GM13977 (cell line): ENCODE measurements around the gene DMXL2.

ENCODE experiments used
- DNase-seq: peaks from one replicate; pipeline ENCODE4 v3.0.0; 2012; ENCODE audit warnings: low spot score
- in situ Hi-C: fragments of 300-500 bp; cut with MboI; formaldehyde crosslinking; loops from one replicate; pipeline ENCODE4 v1.12.0; 2022; ENCODE audit warnings: low sequenced_read_pairs, low pct_unique_long_range_greater_than_20kb, mixed read lengths, inconsistent platforms; ENCODE audit not compliant: unreplicated experiment
- TF ChIP-seq, protein P1 (sequence below): IDR thresholded peaks from 2 replicates; pipeline ENCODE4 v1.5.1; 2012; ENCODE audit warnings: mild to moderate bottlenecking, control low read depth; ENCODE audit not compliant: insufficient read depth; ENCODE audit errors: extremely low read depth, missing control alignments

DMXL2 gene

GRCh38 chr15:51497806-51498205 lies 124.8 kb downstream of the DMXL2 start:
- TF ChIP-seq, protein P1, sequence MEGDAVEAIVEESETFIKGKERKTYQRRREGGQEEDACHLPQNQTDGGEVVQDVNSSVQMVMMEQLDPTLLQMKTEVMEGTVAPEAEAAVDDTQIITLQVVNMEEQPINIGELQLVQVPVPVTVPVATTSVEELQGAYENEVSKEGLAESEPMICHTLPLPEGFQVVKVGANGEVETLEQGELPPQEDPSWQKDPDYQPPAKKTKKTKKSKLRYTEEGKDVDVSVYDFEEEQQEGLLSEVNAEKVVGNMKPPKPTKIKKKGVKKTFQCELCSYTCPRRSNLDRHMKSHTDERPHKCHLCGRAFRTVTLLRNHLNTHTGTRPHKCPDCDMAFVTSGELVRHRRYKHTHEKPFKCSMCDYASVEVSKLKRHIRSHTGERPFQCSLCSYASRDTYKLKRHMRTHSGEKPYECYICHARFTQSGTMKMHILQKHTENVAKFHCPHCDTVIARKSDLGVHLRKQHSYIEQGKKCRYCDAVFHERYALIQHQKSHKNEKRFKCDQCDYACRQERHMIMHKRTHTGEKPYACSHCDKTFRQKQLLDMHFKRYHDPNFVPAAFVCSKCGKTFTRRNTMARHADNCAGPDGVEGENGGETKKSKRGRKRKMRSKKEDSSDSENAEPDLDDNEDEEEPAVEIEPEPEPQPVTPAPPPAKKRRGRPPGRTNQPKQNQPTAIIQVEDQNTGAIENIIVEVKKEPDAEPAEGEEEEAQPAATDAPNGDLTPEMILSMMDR: no peak
- no peak for DNase-seq
- in situ Hi-C loops: no loop called here

DNA sequence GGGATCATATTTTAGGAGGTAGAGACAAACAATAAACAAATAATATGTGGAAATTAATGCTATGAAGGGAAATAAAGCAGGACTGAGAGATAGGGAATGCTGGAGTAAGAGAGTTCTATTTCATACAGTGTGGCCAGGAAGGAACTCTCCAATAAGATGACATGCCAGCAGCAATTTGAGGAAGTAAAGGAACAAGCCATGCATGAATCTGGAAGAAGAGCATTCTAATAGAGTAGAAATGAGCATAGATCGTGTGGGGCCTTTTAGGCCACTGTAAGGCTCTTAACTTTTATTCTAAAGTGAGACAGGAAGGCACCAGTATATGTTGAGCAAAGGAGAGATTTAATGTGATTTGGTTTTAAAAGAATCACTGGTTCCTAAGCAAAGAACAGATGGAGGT lies 126.3 kb downstream of the DMXL2 start:
- DNase-seq: no peak
- in situ Hi-C loops: no loop called here
- TF ChIP-seq, protein P1: no peak

DNA sequence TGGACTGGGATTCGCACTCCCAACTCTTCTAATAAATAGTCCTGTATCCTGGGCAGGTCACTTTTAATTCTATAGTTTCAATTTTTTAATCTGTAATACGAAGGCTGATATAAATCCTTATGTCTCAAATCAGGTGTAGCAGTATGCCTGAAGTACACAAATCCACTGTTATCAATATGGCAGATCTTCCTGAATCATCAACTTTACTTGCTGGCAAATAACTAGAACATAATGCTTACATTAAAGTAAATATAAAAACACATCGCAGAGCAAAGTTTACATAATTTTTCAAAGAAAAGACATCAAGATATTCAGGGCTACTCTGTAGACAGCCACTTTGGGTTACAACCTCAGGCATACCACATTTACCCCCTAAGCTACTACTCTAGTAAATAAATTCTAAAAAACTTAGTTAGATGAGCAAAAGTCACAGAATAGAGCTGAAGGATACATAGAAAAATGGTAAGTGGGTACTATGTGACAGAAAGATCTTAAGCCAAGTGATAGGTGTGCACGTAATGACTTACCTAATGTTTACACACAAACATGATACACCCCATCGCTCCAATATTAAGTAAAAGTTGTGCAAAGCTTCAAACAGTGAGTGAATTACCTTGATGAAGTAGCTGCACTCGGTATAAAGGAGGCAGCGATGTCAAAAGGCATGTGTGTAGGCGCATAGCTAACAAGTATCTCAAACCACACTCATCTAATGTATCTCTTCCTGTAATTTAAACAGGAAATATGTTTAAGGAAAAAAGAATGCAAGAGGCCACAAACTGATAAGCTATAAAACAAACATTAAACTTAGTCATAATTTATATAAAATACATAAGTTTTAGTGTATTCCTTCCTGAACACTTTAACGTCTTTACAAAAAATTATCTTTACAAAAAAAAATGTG lies 127.9 kb downstream of the DMXL2 start:
- DNase-seq: no peak
- in situ Hi-C loops: no loop called here
- TF ChIP-seq, protein P1: no peak

DNA sequence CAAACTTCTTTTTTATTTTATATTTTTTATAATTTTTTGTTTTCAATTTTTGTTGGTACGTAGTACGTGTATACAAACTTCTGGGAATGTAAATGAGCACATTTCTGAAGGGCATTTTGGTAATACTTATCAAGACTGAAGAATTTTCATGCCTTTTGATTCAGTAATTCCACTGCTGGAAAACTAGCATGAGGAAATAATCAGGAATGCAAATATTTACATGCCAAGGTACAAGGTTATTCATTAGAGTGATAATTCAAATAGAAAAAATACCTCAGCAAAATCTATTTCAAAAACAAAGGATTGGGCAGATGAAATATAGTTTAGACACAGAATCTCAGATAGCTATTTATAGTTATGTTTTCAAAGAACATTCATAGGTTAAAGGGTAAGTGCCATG lies 128.7 kb downstream of the DMXL2 start:
- TF ChIP-seq, protein P1: no peak
- DNase-seq: no peak
- in situ Hi-C loops: no loop called here

DNA sequence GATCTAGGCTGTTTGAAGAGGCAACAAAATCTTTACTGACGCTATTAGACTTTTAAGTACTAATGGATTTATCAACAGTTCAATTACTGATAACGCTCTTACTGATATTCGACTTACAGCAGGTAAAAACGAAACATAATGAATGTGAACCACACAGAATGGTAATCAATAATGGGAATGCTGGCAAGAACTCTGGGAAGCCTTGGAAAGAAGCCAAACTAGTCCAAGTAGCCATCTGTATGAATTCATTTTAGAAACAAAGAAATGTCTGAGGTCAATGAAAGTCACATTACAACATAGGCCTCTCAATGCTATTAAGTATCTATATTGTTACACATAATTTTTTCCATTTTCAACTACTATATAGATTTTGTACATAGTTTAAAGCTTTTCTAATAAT lies 130.0 kb downstream of the DMXL2 start:
- TF ChIP-seq, protein P1: no peak
- DNase-seq: no peak
- in situ Hi-C loops: no loop called here

DNA sequence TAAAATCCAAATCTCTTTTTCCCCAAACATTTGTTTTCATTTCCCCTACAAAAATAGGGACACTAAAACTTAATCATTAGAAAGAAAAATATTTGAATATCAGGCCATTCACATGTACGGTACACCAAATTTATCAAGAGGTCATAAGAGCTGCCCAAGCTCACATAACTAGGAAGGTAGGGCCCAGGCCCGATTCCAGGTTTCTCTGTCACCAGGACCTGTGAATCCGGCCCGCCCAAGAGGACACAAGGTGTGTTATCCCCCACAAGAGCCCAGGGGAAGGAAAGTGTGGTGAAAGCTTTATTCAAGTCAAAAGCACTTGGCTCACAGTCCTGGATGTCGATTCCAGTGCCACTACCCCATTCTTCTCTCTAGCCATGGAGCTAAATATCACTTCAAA lies 130.6 kb downstream of the DMXL2 start:
- TF ChIP-seq, protein P1: no peak
- DNase-seq: no peak
- in situ Hi-C loops: no loop called here
